K562 (cell line): Measurements from ENCODE around the gene VPS41. TPM values are rescaled to one million over a fixed set of nuclear protein-coding genes. Genes with fewer than 3 reads are reported as not detected.
A peak's percentile ranks its signal among the peaks of the same experiment; 100 is the strongest.

Experiments used
- ATF2 ChIP-seq: sonication (generic); formaldehyde crosslinking; IDR thresholded peaks from 2 replicates; pipeline ENCODE4 v1.8.1; 2022; ENCODE audit warnings: missing genetic modification reagents
- CBFA2T3 ChIP-seq: fragments of 450-650 bp; IDR thresholded peaks from 2 replicates; pipeline ENCODE4 v1.6.1; 2017
- ILF3 ChIP-seq: fragments of 450-650 bp; IDR thresholded peaks from 2 replicates; pipeline ENCODE4 v1.6.1; 2018; ENCODE audit warnings: antibody characterized with exemption, mild to moderate bottlenecking, moderate library complexity, borderline replicate concordance
- KAT2B ChIP-seq: IDR thresholded peaks from one replicate; pipeline ENCODE4 v1.6.1; 2012; ENCODE audit warnings: low read depth, mild to moderate bottlenecking, control low read depth, inconsistent platforms, low read length, moderate library complexity
- KAT8 ChIP-seq: fragments of 450-650 bp; IDR thresholded peaks from 2 replicates; pipeline ENCODE4 v1.6.1; 2016; ENCODE audit warnings: low read depth, mild to moderate bottlenecking
- KLF10 ChIP-seq: fragments of 250-450 bp; sonication (Bioruptor Pico); IDR thresholded peaks from 2 replicates; pipeline ENCODE4 v1.6.1; 2021; ENCODE audit warnings: matching md5 sums
- MECOM ChIP-seq: fragments of 250-450 bp; sonication (Bioruptor Pico); IDR thresholded peaks from 2 replicates; pipeline ENCODE4 v1.8.0; 2022; ENCODE audit warnings: inconsistent platforms
- MEIS2 ChIP-seq: fragments of 450-650 bp; IDR thresholded peaks from 2 replicates; pipeline ENCODE4 v1.6.1; 2014; ENCODE audit warnings: mild to moderate bottlenecking; ENCODE audit not compliant: partially characterized antibody
- MITF ChIP-seq: IDR thresholded peaks from 2 replicates; pipeline ENCODE4 v1.6.1; 2014; ENCODE audit warnings: antibody characterized with exemption
- PHF21A ChIP-seq: fragments of 450-650 bp; IDR thresholded peaks from 2 replicates; pipeline ENCODE4 v1.6.1; 2017; ENCODE audit warnings: low read depth, borderline replicate concordance
- RNF2 ChIP-seq: sonication (generic); IDR thresholded peaks from 2 replicates; pipeline ENCODE4 v1.6.1; 2016
- SNIP1 ChIP-seq: fragments of 450-650 bp; IDR thresholded peaks from 2 replicates; pipeline ENCODE4 v1.7.1; 2017; ENCODE audit warnings: low read depth, mild to moderate bottlenecking
- ZNF408 ChIP-seq: fragments of 250-450 bp; sonication (Bioruptor Pico); IDR thresholded peaks from 2 replicates; pipeline ENCODE4 v1.4.0; 2020; ENCODE audit warnings: low read depth, mild to moderate bottlenecking, moderate library complexity
- polyA plus RNA-seq, 8 experiments: library from polyadenylated mRNA; depleted of rRNA in 4 of 8; stranded (reverse) in 5 of 8; unstranded in 3 of 8; fragments of >200 nt; fragmentation: Nextera tagmentation in 2 of 8; fragmentation: Illumina TruSeq in 1 of 8; extraction: Ambion mirVana in 2 of 8; extraction: Trizol in 1 of 8; gene quantifications; 2 replicates each; pipeline versions ENCODE4 v1.2.1 to v1.2.3, GENCODE V29; 2011 to 2014; ENCODE audit warnings: inconsistent platforms in 1 of 8, missing spikeins in 1 of 8
- total RNA-seq, 7 experiments: library from RNA; depleted of rRNA in 6 of 7; stranded (reverse); fragments of >200 nt in 6 of 7; fragmentation: Illumina TruSeq in 2 of 7; extraction: Trizol in 2 of 7; gene quantifications; 2 replicates each; pipeline versions ENCODE4 v1.2.1 to v1.2.3, GENCODE V29; 2011 to 2021; ENCODE audit warnings: low replicate concordance in 1 of 7
- TF ChIP-seq, protein P1 (sequence below): fragments of 450-650 bp; IDR thresholded peaks from 2 replicates; pipeline ENCODE4 v1.6.1; 2016; ENCODE audit warnings: mild to moderate bottlenecking, moderate library complexity
- TF ChIP-seq, protein P2 (sequence below): fragments of 450-650 bp; formaldehyde crosslinking; IDR thresholded peaks from 2 replicates; pipeline ENCODE4 v1.4.0; 2020; ENCODE audit warnings: mild to moderate bottlenecking, mixed read lengths

VPS41 gene
- total and polyA plus RNA-seq, 9 of the 15 experiments (the other 6 are each of a cell fraction or from before 2014, with no cell fraction given) = 17.7 to 46.8 (median 32.1) TPM

DNA sequence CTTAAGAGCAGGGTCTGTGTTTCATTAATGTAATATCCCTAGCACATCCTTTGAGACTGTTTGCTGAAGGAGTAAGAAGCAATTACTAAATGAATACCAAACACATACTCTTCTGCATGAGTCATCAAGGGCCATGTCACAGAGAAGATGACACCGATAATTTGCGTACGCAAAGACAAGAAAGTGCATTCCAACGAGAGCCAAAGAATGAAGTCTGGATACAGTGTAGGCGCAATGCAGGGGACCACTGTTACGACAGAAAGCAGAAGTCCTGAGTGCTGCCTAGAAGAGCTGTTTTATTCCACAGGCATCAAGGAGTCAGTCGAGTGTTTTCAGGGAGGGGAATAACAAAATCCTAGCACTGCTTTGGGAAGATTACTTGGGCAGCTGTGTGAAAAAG lies 62.7 kb downstream of the VPS41 start (continued):
- TF ChIP-seq, protein P1, sequence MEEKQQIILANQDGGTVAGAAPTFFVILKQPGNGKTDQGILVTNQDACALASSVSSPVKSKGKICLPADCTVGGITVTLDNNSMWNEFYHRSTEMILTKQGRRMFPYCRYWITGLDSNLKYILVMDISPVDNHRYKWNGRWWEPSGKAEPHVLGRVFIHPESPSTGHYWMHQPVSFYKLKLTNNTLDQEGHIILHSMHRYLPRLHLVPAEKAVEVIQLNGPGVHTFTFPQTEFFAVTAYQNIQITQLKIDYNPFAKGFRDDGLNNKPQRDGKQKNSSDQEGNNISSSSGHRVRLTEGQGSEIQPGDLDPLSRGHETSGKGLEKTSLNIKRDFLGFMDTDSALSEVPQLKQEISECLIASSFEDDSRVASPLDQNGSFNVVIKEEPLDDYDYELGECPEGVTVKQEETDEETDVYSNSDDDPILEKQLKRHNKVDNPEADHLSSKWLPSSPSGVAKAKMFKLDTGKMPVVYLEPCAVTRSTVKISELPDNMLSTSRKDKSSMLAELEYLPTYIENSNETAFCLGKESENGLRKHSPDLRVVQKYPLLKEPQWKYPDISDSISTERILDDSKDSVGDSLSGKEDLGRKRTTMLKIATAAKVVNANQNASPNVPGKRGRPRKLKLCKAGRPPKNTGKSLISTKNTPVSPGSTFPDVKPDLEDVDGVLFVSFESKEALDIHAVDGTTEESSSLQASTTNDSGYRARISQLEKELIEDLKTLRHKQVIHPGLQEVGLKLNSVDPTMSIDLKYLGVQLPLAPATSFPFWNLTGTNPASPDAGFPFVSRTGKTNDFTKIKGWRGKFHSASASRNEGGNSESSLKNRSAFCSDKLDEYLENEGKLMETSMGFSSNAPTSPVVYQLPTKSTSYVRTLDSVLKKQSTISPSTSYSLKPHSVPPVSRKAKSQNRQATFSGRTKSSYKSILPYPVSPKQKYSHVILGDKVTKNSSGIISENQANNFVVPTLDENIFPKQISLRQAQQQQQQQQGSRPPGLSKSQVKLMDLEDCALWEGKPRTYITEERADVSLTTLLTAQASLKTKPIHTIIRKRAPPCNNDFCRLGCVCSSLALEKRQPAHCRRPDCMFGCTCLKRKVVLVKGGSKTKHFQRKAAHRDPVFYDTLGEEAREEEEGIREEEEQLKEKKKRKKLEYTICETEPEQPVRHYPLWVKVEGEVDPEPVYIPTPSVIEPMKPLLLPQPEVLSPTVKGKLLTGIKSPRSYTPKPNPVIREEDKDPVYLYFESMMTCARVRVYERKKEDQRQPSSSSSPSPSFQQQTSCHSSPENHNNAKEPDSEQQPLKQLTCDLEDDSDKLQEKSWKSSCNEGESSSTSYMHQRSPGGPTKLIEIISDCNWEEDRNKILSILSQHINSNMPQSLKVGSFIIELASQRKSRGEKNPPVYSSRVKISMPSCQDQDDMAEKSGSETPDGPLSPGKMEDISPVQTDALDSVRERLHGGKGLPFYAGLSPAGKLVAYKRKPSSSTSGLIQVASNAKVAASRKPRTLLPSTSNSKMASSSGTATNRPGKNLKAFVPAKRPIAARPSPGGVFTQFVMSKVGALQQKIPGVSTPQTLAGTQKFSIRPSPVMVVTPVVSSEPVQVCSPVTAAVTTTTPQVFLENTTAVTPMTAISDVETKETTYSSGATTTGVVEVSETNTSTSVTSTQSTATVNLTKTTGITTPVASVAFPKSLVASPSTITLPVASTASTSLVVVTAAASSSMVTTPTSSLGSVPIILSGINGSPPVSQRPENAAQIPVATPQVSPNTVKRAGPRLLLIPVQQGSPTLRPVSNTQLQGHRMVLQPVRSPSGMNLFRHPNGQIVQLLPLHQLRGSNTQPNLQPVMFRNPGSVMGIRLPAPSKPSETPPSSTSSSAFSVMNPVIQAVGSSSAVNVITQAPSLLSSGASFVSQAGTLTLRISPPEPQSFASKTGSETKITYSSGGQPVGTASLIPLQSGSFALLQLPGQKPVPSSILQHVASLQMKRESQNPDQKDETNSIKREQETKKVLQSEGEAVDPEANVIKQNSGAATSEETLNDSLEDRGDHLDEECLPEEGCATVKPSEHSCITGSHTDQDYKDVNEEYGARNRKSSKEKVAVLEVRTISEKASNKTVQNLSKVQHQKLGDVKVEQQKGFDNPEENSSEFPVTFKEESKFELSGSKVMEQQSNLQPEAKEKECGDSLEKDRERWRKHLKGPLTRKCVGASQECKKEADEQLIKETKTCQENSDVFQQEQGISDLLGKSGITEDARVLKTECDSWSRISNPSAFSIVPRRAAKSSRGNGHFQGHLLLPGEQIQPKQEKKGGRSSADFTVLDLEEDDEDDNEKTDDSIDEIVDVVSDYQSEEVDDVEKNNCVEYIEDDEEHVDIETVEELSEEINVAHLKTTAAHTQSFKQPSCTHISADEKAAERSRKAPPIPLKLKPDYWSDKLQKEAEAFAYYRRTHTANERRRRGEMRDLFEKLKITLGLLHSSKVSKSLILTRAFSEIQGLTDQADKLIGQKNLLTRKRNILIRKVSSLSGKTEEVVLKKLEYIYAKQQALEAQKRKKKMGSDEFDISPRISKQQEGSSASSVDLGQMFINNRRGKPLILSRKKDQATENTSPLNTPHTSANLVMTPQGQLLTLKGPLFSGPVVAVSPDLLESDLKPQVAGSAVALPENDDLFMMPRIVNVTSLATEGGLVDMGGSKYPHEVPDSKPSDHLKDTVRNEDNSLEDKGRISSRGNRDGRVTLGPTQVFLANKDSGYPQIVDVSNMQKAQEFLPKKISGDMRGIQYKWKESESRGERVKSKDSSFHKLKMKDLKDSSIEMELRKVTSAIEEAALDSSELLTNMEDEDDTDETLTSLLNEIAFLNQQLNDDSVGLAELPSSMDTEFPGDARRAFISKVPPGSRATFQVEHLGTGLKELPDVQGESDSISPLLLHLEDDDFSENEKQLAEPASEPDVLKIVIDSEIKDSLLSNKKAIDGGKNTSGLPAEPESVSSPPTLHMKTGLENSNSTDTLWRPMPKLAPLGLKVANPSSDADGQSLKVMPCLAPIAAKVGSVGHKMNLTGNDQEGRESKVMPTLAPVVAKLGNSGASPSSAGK = no peak
- TF ChIP-seq ATF2 (CRISPR knock-in tag) (no peak), MITF (no peak), ZNF408 (CRISPR knock-in tag) (no peak), KAT2B (no peak), KLF10 (CRISPR knock-in tag) (no peak), MECOM (CRISPR knock-in tag) (peak; percentile 61; the same call in 1 of the 2 replicates), KAT8 (no peak), SNIP1 (no peak), MEIS2 (peak; percentile 56), ILF3 (no peak), CBFA2T3 (no peak), RNF2 (no peak), PHF21A (no peak)
- TF ChIP-seq, protein P2, sequence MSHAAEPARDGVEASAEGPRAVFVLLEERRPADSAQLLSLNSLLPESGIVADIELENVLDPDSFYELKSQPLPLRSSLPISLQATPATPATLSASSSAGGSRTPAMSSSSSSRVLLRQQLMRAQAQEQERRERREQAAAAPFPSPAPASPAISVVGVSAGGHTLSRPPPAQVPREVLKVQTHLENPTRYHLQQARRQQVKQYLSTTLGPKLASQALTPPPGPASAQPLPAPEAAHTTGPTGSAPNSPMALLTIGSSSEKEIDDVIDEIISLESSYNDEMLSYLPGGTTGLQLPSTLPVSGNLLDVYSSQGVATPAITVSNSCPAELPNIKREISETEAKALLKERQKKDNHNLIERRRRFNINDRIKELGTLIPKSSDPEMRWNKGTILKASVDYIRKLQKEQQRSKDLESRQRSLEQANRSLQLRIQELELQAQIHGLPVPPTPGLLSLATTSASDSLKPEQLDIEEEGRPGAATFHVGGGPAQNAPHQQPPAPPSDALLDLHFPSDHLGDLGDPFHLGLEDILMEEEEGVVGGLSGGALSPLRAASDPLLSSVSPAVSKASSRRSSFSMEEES (CRISPR knock-in tag) = no peak
